ENCODE data around the gene ZNF22. TPM values are rescaled to one million over a fixed set of nuclear protein-coding genes. Genes with fewer than 3 reads are reported as not detected.

ZNF22 gene
- total and polyA plus RNA-seq, 2 of the 4 experiments (the other 2 are of a cell fraction), result 10.6 to 12.4 TPM

GRCh38 chr10:44977287-44978212, 23.2 kb upstream of the ZNF22 start:
- Histone ChIP-seq H3K14ac (replicated peaks; ENCODE audit: low read depth, low read length) (peak overlapping the region; percentile 69), H3K56ac (ENCODE audit: extremely low read depth, insufficient read depth, low read length) (no peak overlapping the region), H3K4me1 (ENCODE audit: control insufficient read depth, insufficient read depth, low read length) (peaks cover 63% of the 10 kb centered on the region), H2BK20ac (ENCODE audit: low read depth, low read length) (0 out of 2 replicates have a peak overlapping the region, but pooled peaks have one; percentile 36), H3K4me2 (ENCODE audit: low read depth, low read length) (peak overlapping the region; percentile 84), H3K79me1 (ENCODE audit: low read depth in 1 of 2, low read length in 2 of 2) (peaks cover 3 to 72% of the 10 kb centered on the region in 2 experiments; a peak in 3 of 4 replicates), H3K27me3 (ENCODE audit: control insufficient read depth, insufficient read depth, low read length) (no peaks in the 10 kb centered on the region), H3K9me3 (ENCODE audit: control insufficient read depth, insufficient read depth, low read length) (no peaks in the 10 kb centered on the region), H4K5ac (ENCODE audit: low read depth, low read length) (peak overlapping the region; percentile 21), H3K4ac (ENCODE audit: low read depth, low read length) (peak overlapping the region; percentile 89), H3K9me1 (ENCODE audit: insufficient read depth, low read length) (peaks cover 34% of the 10 kb centered on the region), H2BK120ac (ENCODE audit: low read depth, low read length) (peak overlapping the region; percentile 75), H4K8ac (ENCODE audit: low read depth in 2 of 2, low read length in 2 of 2) (peak overlapping the region in 1 of 2 experiments; percentile 33; a peak in 1 of 4 replicates), H3K4me3 (ENCODE audit: insufficient read depth, low read depth, low read length) (peak overlapping the region; percentile 55), H2AFZ (replicated peaks; ENCODE audit: low read length, poor library complexity) (peak overlapping the region; percentile 24), H3K18ac (ENCODE audit: low read depth, low read length) (no peak overlapping the region; the same call in 1 of the 2 replicates), H2BK15ac (ENCODE audit: low read depth, low read length) (peak overlapping the region; percentile 80; the same call in 2 of the 3 replicates), H3K9ac (ENCODE audit: low read depth, low read length) (peak overlapping the region; percentile 60), H2AK5ac (ENCODE audit: low read depth, low read length) (peak overlapping the region; percentile 75), H3K23ac (ENCODE audit: low read depth, low read length) (peak overlapping the region; percentile 86), H2BK5ac (ENCODE audit: low read depth, low read length, poor library complexity, severe bottlenecking) (peak overlapping the region; percentile 74), H3K27ac (ENCODE audit: insufficient read depth, low read length) (peak overlapping the region; percentile 49; the same call in 1 of the 2 replicates), H4K91ac (ENCODE audit: insufficient read depth, low read depth, low read length) (0 out of 2 replicates have a peak overlapping the region, but pooled peaks have one; percentile 15), H2AK9ac (replicated peaks; ENCODE audit: low read depth, low read length, poor library complexity) (peak overlapping the region; percentile 82), H3K36me3 (ENCODE audit: control insufficient read depth, insufficient read depth, low read length) (peaks cover 15% of the 10 kb centered on the region; the same call in 1 of the 2 replicates), H4K20me1 (ENCODE audit: insufficient read depth, low read length) (no peaks in the 10 kb centered on the region; the same call in 1 of the 2 replicates)
- 90% methylated on average over 9 of the region's 25 CpGs; no CpG with 5 or more reads in 1 of the 2 experiments for WGBS, 2 experiments (ENCODE audit: extremely low coverage in 2 of 2, insufficient read length in 1 of 2)
- intact Hi-C loops (cut with micrococcal nuclease), result no loop called here
- ATAC-seq (ENCODE audit: low read depth), result no peak
- BruUV-seq (replicated peaks), result no TSS peak
- dilution Hi-C loops (cut with HindIII; ENCODE audit: low sequenced_read_pairs, unreplicated experiment), result no loop called here
- POLR2A ChIA-PET (ENCODE audit: unreplicated experiment), result no interaction called here
- in situ Hi-C loops (cut with MboI; ENCODE audit: low sequenced_read_pairs), result loop anchor here (25.0 kb wide), 4 partner anchors 1035 to 1840 kb away; partner anchors contain the start of genes CSGALNACT2 and HNRNPF
- CTCF ChIA-PET, result interaction anchor here (1.3 kb wide), 1 partner anchor 45 kb away, joined by 4 read pairs; no protein-coding TSS in a partner anchor
- DNase-seq, result no peak
- TF ChIP-seq CEBPB (IDR thresholded peaks at IDR 0.05; ENCODE audit: low read depth, low read length) (no peak), POLR2A (IDR thresholded peaks at IDR 0.05; ENCODE audit: low read depth, low read length) (no peak), CHD1 (IDR thresholded peaks at IDR 0.05; ENCODE audit: low read depth, low read length) (no peak), MAFK (IDR thresholded peaks at IDR 0.05; ENCODE audit: low read depth, low read length) (no peak), FOS (IDR thresholded peaks at IDR 0.05; ENCODE audit: low read depth, low read length) (no peak), RFX5 (IDR thresholded peaks at IDR 0.05; ENCODE audit: low read depth, low read length) (no peak), MAZ (IDR thresholded peaks at IDR 0.05; ENCODE audit: borderline replicate concordance, low read depth, low read length) (no peak), NFE2L2 (IDR thresholded peaks at IDR 0.05; ENCODE audit: low read depth, low read length) (no peak), RAD21 (IDR thresholded peaks at IDR 0.05; ENCODE audit: low read length) (no peak), RCOR1 (IDR thresholded peaks at IDR 0.05; ENCODE audit: insufficient replicate concordance, low read length) (no peak)
- TF ChIP-seq, protein P1, sequence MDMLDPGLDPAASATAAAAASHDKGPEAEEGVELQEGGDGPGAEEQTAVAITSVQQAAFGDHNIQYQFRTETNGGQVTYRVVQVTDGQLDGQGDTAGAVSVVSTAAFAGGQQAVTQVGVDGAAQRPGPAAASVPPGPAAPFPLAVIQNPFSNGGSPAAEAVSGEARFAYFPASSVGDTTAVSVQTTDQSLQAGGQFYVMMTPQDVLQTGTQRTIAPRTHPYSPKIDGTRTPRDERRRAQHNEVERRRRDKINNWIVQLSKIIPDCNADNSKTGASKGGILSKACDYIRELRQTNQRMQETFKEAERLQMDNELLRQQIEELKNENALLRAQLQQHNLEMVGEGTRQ (IDR thresholded peaks at IDR 0.05; ENCODE audit: low read depth, low read length), result no peak
- TF ChIP-seq, protein P2, sequence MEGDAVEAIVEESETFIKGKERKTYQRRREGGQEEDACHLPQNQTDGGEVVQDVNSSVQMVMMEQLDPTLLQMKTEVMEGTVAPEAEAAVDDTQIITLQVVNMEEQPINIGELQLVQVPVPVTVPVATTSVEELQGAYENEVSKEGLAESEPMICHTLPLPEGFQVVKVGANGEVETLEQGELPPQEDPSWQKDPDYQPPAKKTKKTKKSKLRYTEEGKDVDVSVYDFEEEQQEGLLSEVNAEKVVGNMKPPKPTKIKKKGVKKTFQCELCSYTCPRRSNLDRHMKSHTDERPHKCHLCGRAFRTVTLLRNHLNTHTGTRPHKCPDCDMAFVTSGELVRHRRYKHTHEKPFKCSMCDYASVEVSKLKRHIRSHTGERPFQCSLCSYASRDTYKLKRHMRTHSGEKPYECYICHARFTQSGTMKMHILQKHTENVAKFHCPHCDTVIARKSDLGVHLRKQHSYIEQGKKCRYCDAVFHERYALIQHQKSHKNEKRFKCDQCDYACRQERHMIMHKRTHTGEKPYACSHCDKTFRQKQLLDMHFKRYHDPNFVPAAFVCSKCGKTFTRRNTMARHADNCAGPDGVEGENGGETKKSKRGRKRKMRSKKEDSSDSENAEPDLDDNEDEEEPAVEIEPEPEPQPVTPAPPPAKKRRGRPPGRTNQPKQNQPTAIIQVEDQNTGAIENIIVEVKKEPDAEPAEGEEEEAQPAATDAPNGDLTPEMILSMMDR (conservative IDR thresholded peaks at IDR 0.05; ENCODE audit: low read depth, low read length), result no peak
- TF ChIP-seq, protein P3, sequence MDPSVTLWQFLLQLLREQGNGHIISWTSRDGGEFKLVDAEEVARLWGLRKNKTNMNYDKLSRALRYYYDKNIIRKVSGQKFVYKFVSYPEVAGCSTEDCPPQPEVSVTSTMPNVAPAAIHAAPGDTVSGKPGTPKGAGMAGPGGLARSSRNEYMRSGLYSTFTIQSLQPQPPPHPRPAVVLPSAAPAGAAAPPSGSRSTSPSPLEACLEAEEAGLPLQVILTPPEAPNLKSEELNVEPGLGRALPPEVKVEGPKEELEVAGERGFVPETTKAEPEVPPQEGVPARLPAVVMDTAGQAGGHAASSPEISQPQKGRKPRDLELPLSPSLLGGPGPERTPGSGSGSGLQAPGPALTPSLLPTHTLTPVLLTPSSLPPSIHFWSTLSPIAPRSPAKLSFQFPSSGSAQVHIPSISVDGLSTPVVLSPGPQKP (IDR thresholded peaks at IDR 0.05; ENCODE audit: borderline replicate concordance, low read depth, low read length), result no peak

Measured in IMR-90 (cell line).